HG03159 (cell line): Measurements from ENCODE around the gene PCA3.

ENCODE experiments used
- ATAC-seq: cut with Tn5 transposase; IDR thresholded peaks from one replicate; pipeline ENCODE4 v1.9.1; 2021; ENCODE audit warnings: mild to moderate bottlenecking, moderate library complexity; ENCODE audit not compliant: unreplicated experiment

PCA3 gene

GRCh38 chr9:76756941-76757673, 7.1 kb upstream of the PCA3 start:
- ATAC-seq: no peak

- ATAC-seq: no peak
Measured at GRCh38 chr9:76758476-76758875, 5.8 kb upstream of the PCA3 start.

GRCh38 chr9:76759732-76760131, 4.5 kb upstream of the PCA3 start:
- ATAC-seq: no peak

GRCh38 chr9:76761448-76761847, 2.8 kb upstream of the PCA3 start:
- no peak for ATAC-seq

- ATAC-seq: no peak
Measured at GRCh38 chr9:76766126-76766525, 1.9 kb downstream of the PCA3 start.

GRCh38 chr9:76772686-76773445, 8.6 kb downstream of the PCA3 start:
- no peak for ATAC-seq

GRCh38 chr9:76784881-76785280, 20.6 kb downstream of the PCA3 start:
- no peak for ATAC-seq

- ATAC-seq: no peak
Measured at GRCh38 chr9:76785501-76785900, 21.3 kb downstream of the PCA3 start.

GRCh38 chr9:76787677-76788076, 23.4 kb downstream of the PCA3 start:
- no peak for ATAC-seq

- ATAC-seq: no peak
Measured at GRCh38 chr9:76789840-76790239, 25.6 kb downstream of the PCA3 start.

GRCh38 chr9:76793784-76794431, 29.7 kb downstream of the PCA3 start:
- no peak for ATAC-seq

GRCh38 chr9:76796296-76796695, 32.1 kb downstream of the PCA3 start:
- ATAC-seq: no peak

GRCh38 chr9:76798527-76798926, 34.3 kb downstream of the PCA3 start:
- no peak for ATAC-seq

GRCh38 chr9:76799473-76799872, 35.2 kb downstream of the PCA3 start:
- ATAC-seq: no peak

GRCh38 chr9:76800901-76801300, 36.7 kb downstream of the PCA3 start:
- no peak for ATAC-seq

GRCh38 chr9:76803083-76803482, 38.8 kb downstream of the PCA3 start:
- no peak for ATAC-seq

- no peak for ATAC-seq
Measured at GRCh38 chr9:76803762-76804161, 39.5 kb downstream of the PCA3 start.

GRCh38 chr9:76808636-76809035, 44.4 kb downstream of the PCA3 start:
- ATAC-seq: no peak

- ATAC-seq: peak; percentile 90
Measured at GRCh38 chr9:76810377-76810957, 46.2 kb downstream of the PCA3 start.

GRCh38 chr9:76812591-76812990, 48.4 kb downstream of the PCA3 start:
- ATAC-seq: no peak

GRCh38 chr9:76817489-76817888, 53.3 kb downstream of the PCA3 start:
- ATAC-seq: no peak

- ATAC-seq: no peak
Measured at GRCh38 chr9:76818271-76818670, 54.0 kb downstream of the PCA3 start.
